ENCODE measurements around the gene PIP5K1B.

Gene PIP5K1B

DNA sequence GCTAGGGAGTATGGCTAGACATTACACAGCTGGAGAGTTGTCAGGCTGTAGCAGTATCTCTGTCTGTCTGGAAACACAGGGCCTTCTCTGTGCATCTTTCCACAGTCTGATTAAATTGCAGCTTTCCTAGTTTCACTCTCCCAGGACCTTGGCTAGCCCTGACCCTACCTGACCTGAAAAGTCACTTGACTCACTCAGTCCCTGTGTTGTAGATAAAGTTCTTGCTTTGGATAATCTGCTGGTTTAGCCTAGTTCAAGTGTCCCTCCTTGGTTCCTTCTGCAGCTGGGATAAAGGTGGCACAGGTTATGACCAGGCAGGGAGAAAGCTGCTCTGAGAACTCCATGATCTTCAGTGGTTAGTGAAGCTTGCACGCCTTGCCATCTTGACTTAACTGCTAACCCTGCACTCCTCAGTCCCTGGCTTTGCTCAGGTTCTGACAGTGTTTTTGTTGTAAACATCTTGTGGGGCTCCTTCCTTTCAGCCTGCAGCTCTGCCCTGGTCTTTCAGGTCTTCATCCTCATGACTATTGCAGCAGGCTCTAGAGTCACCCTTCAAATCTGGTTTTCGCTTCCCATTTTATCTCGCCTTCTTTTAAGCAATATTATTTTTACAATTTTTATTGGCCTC lies 101.0 kb downstream of the PIP5K1B start:
- no peak for TF ChIP-seq FOXP2 (optimal IDR thresholded peaks at IDR 0.05; ENCODE audit: control extremely low read depth, extremely low read length, insufficient read depth)
- no peak for TF ChIP-seq POLR2AphosphoS5 (IDR thresholded peaks at IDR 0.05; ENCODE audit: borderline replicate concordance, low read depth, low read length)
- no peak for TF ChIP-seq EZH2 (IDR thresholded peaks at IDR 0.05)
- H3K36me3 ChIP-seq (ENCODE audit: insufficient read depth, low read length) = no peaks in the 10 kb centered on the region
- no peak overlapping the region for H3K27ac ChIP-seq
- no peak overlapping the region for H3K9ac ChIP-seq (ENCODE audit: insufficient read length)
- H3K4me3 ChIP-seq = no peak overlapping the region
- DNase-seq (ENCODE audit: low read depth, low spot score) = no peak
- H3K9me3 ChIP-seq (ENCODE audit: low read depth, low read length) = no peaks in the 10 kb centered on the region

DNA sequence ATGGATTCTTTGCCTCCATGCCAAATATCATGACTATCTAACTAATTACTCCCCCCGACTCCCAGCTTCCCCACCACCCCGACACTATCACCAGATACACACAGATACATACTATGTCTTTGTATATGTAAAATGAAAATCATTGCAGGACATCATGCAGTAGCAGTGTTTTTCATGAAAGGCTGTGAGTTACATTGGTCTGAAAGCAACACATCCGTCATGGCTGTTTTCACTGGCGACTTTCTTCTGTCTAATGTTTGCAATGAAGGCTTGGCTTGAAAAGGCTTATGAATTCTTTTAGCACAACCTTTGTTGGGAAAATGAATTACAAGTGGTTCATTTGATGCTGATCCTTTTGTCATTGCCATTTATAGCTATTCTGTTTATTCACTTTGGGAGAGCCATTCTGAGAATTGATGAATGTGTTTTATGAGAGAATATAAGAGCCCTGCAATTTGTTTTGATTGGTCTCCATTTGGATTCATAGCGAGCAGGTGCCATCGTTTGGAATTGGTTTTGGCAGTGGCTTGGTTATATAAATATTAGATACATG lies 103.4 kb downstream of the PIP5K1B start:
- Histone ChIP-seq H3K4me3 (no peak overlapping the region), H3K9ac (ENCODE audit: insufficient read length) (no peak overlapping the region), H3K9me3 (ENCODE audit: low read depth, low read length) (no peaks in the 10 kb centered on the region), H3K36me3 (ENCODE audit: insufficient read depth, low read length) (no peaks in the 10 kb centered on the region), H3K27ac (no peak overlapping the region)
- DNase-seq (ENCODE audit: low read depth, low spot score) = no peak
- TF ChIP-seq FOXP2 (optimal IDR thresholded peaks at IDR 0.05; ENCODE audit: control extremely low read depth, extremely low read length, insufficient read depth) (no peak), POLR2AphosphoS5 (IDR thresholded peaks at IDR 0.05; ENCODE audit: borderline replicate concordance, low read depth, low read length) (no peak), EZH2 (IDR thresholded peaks at IDR 0.05) (no peak)

DNA sequence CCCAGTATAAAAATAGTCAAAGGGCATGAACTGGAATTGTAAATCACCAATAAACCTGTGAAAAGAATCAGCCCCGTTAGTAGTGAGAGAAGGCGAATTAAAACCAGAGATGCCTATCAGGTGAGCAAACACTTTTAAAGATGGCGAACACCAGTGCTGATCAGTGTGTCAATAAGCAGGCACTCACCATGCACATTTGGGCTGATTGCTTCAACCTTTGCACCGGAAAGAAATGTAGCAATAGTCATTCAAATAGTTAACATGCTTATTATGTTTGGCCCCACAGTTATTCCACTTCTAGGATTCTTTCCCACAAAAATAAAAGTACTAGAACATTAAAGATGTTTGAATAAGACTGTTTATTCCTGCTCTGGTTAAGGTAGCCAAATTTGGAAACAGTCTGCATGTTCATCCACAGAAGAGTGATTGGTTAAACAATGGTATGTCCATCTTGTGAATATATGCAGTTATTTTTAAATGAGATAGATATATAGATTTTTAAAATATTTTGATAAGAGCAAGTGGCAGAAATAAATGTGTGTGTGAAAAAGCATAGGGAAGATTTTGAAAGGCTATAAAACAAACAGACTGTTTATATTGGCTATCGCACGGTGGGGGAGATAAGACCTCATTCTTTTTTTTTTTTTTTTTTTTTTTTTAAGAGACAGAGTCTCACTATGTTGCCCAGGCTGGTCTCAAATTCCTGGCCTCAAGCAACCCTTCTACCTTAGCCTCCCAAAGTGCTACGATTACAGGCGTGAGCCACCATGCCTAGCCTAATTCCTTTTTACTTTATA lies 112.2 kb downstream of the PIP5K1B start:
- Histone ChIP-seq H3K4me3 (no peak overlapping the region), H3K27ac (no peak overlapping the region), H3K36me3 (ENCODE audit: insufficient read depth, low read length) (no peaks in the 10 kb centered on the region), H3K9me3 (ENCODE audit: low read depth, low read length) (no peaks in the 10 kb centered on the region), H3K9ac (ENCODE audit: insufficient read length) (no peak overlapping the region)
- TF ChIP-seq EZH2 (IDR thresholded peaks at IDR 0.05) (no peak), FOXP2 (optimal IDR thresholded peaks at IDR 0.05; ENCODE audit: control extremely low read depth, extremely low read length, insufficient read depth) (no peak), POLR2AphosphoS5 (IDR thresholded peaks at IDR 0.05; ENCODE audit: borderline replicate concordance, low read depth, low read length) (no peak)
- DNase-seq (ENCODE audit: low read depth, low spot score) = no peak

DNA sequence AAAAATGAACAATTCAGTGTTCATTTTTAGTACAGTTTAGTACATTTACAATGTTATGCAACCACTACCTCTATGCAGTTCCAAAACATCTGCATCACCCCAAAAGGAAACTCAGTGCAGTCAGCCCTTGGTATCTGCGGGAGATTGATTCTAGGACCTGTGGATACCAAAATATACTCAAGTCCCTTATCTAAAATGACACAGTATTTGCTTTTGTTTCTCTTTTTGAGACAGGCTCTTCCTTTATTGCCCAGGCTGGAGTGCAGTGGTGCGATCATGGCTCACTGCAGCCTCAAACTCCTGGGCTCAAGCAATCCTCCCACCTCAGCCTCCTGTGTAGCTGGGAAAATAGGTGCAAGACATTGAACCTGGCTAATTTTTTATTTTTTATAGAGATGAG lies 114.0 kb downstream of the PIP5K1B start:
- DNase-seq (ENCODE audit: low read depth, low spot score) = no peak
- TF ChIP-seq FOXP2 (optimal IDR thresholded peaks at IDR 0.05; ENCODE audit: control extremely low read depth, extremely low read length, insufficient read depth) (no peak), POLR2AphosphoS5 (IDR thresholded peaks at IDR 0.05; ENCODE audit: borderline replicate concordance, low read depth, low read length) (no peak), EZH2 (IDR thresholded peaks at IDR 0.05) (no peak)
- H3K9me3 ChIP-seq (ENCODE audit: low read depth, low read length) = no peaks in the 10 kb centered on the region
- H3K9ac ChIP-seq (ENCODE audit: insufficient read length) = no peak overlapping the region
- no peaks in the 10 kb centered on the region for H3K36me3 ChIP-seq (ENCODE audit: insufficient read depth, low read length)
- no peak overlapping the region for H3K27ac ChIP-seq
- no peak overlapping the region for H3K4me3 ChIP-seq

DNA sequence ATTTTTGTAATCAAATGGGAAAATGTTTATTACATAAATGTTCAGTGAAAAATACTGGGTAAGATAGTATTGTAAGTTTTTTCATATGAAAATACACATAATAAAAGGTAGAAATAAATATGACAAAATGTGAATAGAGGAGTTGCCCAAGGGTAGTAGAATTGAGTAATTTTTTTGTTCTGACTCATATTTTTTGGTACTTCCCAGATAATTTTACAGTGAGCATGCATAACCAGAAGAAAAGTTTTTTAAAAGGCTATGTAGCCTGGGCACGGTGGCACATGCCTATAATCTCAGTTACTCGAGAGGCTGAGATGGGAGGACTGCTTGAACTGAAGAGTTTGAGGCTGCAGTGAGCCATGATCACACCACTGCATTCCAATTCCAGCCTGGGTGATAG lies 116.9 kb downstream of the PIP5K1B start:
- Histone ChIP-seq H3K9ac (ENCODE audit: insufficient read length) (no peak overlapping the region), H3K36me3 (ENCODE audit: insufficient read depth, low read length) (no peaks in the 10 kb centered on the region), H3K4me3 (no peak overlapping the region), H3K27ac (no peak overlapping the region), H3K9me3 (ENCODE audit: low read depth, low read length) (no peaks in the 10 kb centered on the region)
- TF ChIP-seq EZH2 (IDR thresholded peaks at IDR 0.05) (no peak), FOXP2 (optimal IDR thresholded peaks at IDR 0.05; ENCODE audit: control extremely low read depth, extremely low read length, insufficient read depth) (no peak), POLR2AphosphoS5 (IDR thresholded peaks at IDR 0.05; ENCODE audit: borderline replicate concordance, low read depth, low read length) (no peak)
- DNase-seq (ENCODE audit: low read depth, low spot score) = no peak

DNA sequence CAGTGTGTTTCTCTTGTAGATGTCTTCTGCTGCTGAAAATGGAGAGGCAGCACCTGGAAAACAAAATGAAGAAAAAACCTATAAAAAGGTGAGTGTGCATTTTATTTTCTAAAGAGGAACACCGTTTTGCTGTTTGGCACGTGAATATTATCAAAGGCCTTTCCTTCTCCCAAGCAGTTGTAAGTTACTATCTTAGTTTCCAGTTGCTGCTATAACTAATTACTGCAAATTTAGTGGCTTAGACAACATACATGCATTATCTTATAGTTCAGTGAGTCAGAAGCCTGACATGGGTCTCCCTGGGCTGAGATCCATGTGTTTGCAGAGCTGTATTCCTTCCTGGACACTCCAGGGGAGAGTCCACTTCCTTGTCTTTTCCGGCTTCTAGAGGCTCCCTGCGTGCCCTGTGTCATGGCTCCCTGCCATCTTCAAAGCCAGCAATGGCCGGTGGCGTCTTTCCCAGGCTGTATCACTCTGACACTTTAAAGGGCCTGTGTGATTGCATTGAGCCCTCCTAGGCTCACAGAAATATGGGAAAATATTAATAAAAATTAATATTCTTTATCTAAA lies 117.6 kb downstream of the PIP5K1B start:
- Histone ChIP-seq H3K9ac (ENCODE audit: insufficient read length) (no peak overlapping the region), H3K9me3 (ENCODE audit: low read depth, low read length) (no peaks in the 10 kb centered on the region), H3K36me3 (ENCODE audit: insufficient read depth, low read length) (no peaks in the 10 kb centered on the region), H3K27ac (no peak overlapping the region), H3K4me3 (no peak overlapping the region)
- TF ChIP-seq POLR2AphosphoS5 (IDR thresholded peaks at IDR 0.05; ENCODE audit: borderline replicate concordance, low read depth, low read length) (no peak), FOXP2 (optimal IDR thresholded peaks at IDR 0.05; ENCODE audit: control extremely low read depth, extremely low read length, insufficient read depth) (no peak), EZH2 (IDR thresholded peaks at IDR 0.05) (no peak)
- DNase-seq (ENCODE audit: low read depth, low spot score) = no peak

DNA sequence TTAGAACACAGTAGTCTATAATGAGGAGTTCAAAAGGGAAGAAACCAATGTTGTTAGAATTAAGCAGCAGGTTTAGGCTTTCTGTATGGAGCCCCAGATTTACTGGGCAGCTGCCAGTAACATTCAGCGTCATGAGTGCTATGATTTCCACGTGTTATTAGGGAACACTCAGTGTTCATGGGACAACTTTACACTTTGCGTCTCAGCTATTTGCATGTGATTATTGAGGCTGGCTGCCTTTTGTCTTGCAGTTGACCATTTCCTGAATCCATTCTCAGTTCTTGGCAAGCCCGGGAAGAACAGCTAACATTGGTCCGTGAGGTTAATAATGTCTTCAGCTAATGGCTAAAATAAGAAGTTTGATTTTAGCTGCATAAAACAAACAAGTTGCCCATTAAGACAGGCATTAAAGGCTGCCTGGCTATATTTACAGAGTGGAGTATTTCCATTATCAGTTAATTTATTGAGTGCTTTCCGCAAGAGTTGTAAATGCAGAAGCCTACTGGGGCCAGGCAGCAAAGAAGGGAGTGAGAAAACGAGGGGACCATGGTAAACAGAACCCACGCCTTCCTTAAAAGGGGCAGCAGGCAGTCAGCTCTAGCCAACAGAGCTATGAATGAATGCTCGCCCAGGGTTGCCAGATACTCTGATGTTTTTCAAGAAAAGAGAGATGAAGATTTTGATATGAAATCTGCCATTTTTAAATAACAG lies 120.9 kb downstream of the PIP5K1B start:
- no peak for DNase-seq (ENCODE audit: low read depth, low spot score)

More for the DNA sequence above, 120.9 kb downstream of the PIP5K1B start:
- H3K27ac ChIP-seq = no peak overlapping the region
- no peak overlapping the region for H3K9ac ChIP-seq (ENCODE audit: insufficient read length)
- TF ChIP-seq POLR2AphosphoS5 (IDR thresholded peaks at IDR 0.05; ENCODE audit: borderline replicate concordance, low read depth, low read length) = no peak
- no peak for TF ChIP-seq FOXP2 (optimal IDR thresholded peaks at IDR 0.05; ENCODE audit: control extremely low read depth, extremely low read length, insufficient read depth)
- no peak for TF ChIP-seq EZH2 (IDR thresholded peaks at IDR 0.05)
- no peaks in the 10 kb centered on the region for H3K9me3 ChIP-seq (ENCODE audit: low read depth, low read length)
- H3K36me3 ChIP-seq (ENCODE audit: insufficient read depth, low read length) = no peaks in the 10 kb centered on the region
- no peak overlapping the region for H3K4me3 ChIP-seq
